ENCODE measurements around the gene TMEM233. TPM values are rescaled to one million over a fixed set of nuclear protein-coding genes. Genes with fewer than 3 reads are reported as not detected.

Gene TMEM233
- total RNA-seq, 1 experiment from 2014 or later = not detected

DNA sequence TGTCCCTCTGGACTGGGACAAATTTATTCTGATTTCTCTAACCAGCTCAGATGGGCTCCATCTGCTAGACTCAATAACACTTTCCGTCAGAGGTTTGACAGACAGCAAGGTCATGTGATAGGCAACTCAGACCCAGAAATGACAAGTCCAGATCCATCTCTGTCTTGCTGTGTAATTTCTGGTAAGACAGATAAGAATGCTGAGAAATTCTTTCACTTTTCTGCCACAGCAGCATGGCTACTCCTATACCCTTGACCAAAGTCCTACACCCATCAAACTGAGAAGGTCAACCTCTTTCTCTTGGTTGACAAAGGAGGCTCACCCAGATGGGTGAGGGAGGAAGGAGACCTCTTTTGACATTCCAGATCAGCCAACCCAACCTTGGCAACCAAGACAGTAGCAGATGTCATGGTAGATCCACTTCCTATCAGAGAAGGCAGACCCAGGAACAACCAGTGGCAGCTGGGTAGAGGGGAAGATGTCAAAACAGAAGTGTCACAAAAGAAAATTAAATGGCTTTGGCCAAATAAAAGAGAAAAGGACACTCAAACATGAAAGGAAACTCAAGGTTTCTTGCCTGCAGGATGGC lies 37.5 kb downstream of the TMEM233 start:
- Histone ChIP-seq H3K36me3 (ENCODE audit: control insufficient read depth in 1 of 2, insufficient read depth in 2 of 2, low read length in 2 of 2) (no peaks in the 10 kb centered on the region), H3K4me3 (replicated peaks in 1 of 2; ENCODE audit: low read depth in 1 of 2, low read length in 2 of 2) (no peak overlapping the region), H3K4me1 (ENCODE audit: control insufficient read depth in 1 of 2, insufficient read depth in 2 of 2, low read length in 2 of 2) (peaks cover 3 to 15% of the 10 kb centered on the region in 2 experiments; a peak in 3 of 4 replicates), H3K9ac (ENCODE audit: low read length) (no peak overlapping the region), H4K20me1 (ENCODE audit: insufficient read depth) (no peaks in the 10 kb centered on the region), H3K9me2 (ENCODE audit: insufficient read depth) (no peaks in the 10 kb centered on the region), H3K27ac (ENCODE audit: low read depth, low read length) (no peak overlapping the region), H3K4me2 (ENCODE audit: low read length) (no peak overlapping the region), H3K79me2 (ENCODE audit: insufficient read depth, low read length) (no peaks in the 10 kb centered on the region), H2AFZ (ENCODE audit: low read depth, low read length, poor library complexity, severe bottlenecking) (no peak overlapping the region), H3K9me3 (ENCODE audit: control insufficient read depth in 1 of 2, insufficient read depth in 1 of 2, low read depth in 1 of 2, low read length in 2 of 2) (no peaks in the 10 kb centered on the region), H3K27me3 (ENCODE audit: insufficient read depth, low read length) (0 out of 2 replicates have a peak, but pooled peaks cover 10% of the 10 kb centered on the region)
- POLR2A ChIA-PET = no interaction called here
- no peak for DNase-seq (ENCODE audit: low read depth, low spot score)
- no TSS peak for BruUV-seq (replicated peaks)
- no peak for ATAC-seq
- intact Hi-C loops (cut with micrococcal nuclease) = no loop called here
- TF ChIP-seq SIN3A (IDR thresholded peaks at IDR 0.05; ENCODE audit: low read depth) (no peak), POLR2AphosphoS5 (IDR thresholded peaks at IDR 0.05; ENCODE audit: low read depth, low read length) (no peak), FOSL1 (IDR thresholded peaks at IDR 0.05; ENCODE audit: low read depth) (no peak), POLR2A (IDR thresholded peaks at IDR 0.05; ENCODE audit: borderline replicate concordance, extremely low read depth, insufficient read depth, insufficient read length) (no peak), YY1 (IDR thresholded peaks at IDR 0.05; ENCODE audit: extremely low read depth, insufficient replicate concordance, low read depth, low read length) (no peak), EZH2 (IDR thresholded peaks at IDR 0.05) (no peak), ZNF274 (IDR thresholded peaks at IDR 0.05; ENCODE audit: low read depth, low read length) (no peak), CBX3 (IDR thresholded peaks at IDR 0.05; ENCODE audit: low read depth) (no peak), CEBPB (IDR thresholded peaks at IDR 0.05; ENCODE audit: low read depth) (no peak)
- TF ChIP-seq, protein P1, sequence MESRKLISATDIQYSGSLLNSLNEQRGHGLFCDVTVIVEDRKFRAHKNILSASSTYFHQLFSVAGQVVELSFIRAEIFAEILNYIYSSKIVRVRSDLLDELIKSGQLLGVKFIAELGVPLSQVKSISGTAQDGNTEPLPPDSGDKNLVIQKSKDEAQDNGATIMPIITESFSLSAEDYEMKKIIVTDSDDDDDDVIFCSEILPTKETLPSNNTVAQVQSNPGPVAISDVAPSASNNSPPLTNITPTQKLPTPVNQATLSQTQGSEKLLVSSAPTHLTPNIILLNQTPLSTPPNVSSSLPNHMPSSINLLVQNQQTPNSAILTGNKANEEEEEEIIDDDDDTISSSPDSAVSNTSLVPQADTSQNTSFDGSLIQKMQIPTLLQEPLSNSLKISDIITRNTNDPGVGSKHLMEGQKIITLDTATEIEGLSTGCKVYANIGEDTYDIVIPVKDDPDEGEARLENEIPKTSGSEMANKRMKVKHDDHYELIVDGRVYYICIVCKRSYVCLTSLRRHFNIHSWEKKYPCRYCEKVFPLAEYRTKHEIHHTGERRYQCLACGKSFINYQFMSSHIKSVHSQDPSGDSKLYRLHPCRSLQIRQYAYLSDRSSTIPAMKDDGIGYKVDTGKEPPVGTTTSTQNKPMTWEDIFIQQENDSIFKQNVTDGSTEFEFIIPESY (IDR thresholded peaks at IDR 0.05; ENCODE audit: extremely low read depth, insufficient replicate concordance, low read length) = no peak
- TF ChIP-seq, protein P2, sequence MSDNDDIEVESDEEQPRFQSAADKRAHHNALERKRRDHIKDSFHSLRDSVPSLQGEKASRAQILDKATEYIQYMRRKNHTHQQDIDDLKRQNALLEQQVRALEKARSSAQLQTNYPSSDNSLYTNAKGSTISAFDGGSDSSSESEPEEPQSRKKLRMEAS (IDR thresholded peaks at IDR 0.05) = no peak
- TF ChIP-seq, protein P3, sequence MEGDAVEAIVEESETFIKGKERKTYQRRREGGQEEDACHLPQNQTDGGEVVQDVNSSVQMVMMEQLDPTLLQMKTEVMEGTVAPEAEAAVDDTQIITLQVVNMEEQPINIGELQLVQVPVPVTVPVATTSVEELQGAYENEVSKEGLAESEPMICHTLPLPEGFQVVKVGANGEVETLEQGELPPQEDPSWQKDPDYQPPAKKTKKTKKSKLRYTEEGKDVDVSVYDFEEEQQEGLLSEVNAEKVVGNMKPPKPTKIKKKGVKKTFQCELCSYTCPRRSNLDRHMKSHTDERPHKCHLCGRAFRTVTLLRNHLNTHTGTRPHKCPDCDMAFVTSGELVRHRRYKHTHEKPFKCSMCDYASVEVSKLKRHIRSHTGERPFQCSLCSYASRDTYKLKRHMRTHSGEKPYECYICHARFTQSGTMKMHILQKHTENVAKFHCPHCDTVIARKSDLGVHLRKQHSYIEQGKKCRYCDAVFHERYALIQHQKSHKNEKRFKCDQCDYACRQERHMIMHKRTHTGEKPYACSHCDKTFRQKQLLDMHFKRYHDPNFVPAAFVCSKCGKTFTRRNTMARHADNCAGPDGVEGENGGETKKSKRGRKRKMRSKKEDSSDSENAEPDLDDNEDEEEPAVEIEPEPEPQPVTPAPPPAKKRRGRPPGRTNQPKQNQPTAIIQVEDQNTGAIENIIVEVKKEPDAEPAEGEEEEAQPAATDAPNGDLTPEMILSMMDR (IDR thresholded peaks at IDR 0.05 in 2 of 3, conservative IDR thresholded peaks at IDR 0.05 in 1 of 3; ENCODE audit: borderline replicate concordance in 1 of 3, insufficient read depth in 1 of 3, low read depth in 2 of 3, low read length in 2 of 3) = no peak
- RAD21 ChIA-PET (ENCODE audit: low non-redundant PET in 1 of 2, low total read pairs in 2 of 2, uncharacterized antibody in 2 of 2, unreplicated experiment in 2 of 2) = no interaction called here
- CTCF ChIA-PET = interaction anchor here (1.2 kb wide), 1 partner anchor 12 kb away, joined by 3 read pairs; no protein-coding TSS in a partner anchor
